Dermis microvascular lymphatic vessel endothelial cell (primary cell): ENCODE measurements around the gene ADAM8. TPM values are rescaled to one million over a fixed set of nuclear protein-coding genes. Genes with fewer than 3 reads are reported as not detected.
A peak's percentile ranks its signal among the peaks of the same experiment; 100 is the strongest.
"Not testable (repeated sequence)": the region's sequence is repeated elsewhere in the genome, so short reads cannot be mapped to it uniquely, and the experiment has no call there.

Experiments used
- DNase-seq, 2 donors: peaks; one replicate each; pipeline versions ENCODE4 v3.0.0 to v3.0.0-alpha.2; 2010; ENCODE audit warnings: low read depth in 2 of 2
- total RNA-seq: library from RNA; depleted of rRNA; stranded (reverse); fragments of >200 nt; gene quantifications from 2 replicates; pipeline ENCODE4 v1.2.1, GENCODE V29; 2014

ADAM8 gene
- total RNA-seq: 0.13 TPM in 2 replicates

GRCh38 chr10:133276435-133277201, at the start of gene ADAM8:
Gene ADAM8, minus strand, starts transcription at chr10:133276868. Its CDS starts 51 bp downstream, at chr10:133276817.
- peak in 1 of 2 donors; percentile 11 for DNase-seq

GRCh38 chr10:133326223-133326551, 49.5 kb upstream of the ADAM8 start:
- DNase-seq: no peak

GRCh38 chr10:133325440-133326222, 49.0 kb upstream of the ADAM8 start:
- DNase-seq: no peak

GRCh38 chr10:133324857-133325260, 48.2 kb upstream of the ADAM8 start:
- no peak for DNase-seq

- DNase-seq: peak in 1 of 2 donors; percentile 57
These were observed 47.6 kb upstream of the ADAM8 start for GRCh38 chr10:133324198-133324792.

- not testable (repeated sequence) for DNase-seq
These were observed 45.5 kb upstream of the ADAM8 start for GRCh38 chr10:133322064-133322709.

- DNase-seq: not testable (repeated sequence)
These were observed 44.3 kb upstream of the ADAM8 start for GRCh38 chr10:133320852-133321422.

GRCh38 chr10:133318494-133319127, 41.9 kb upstream of the ADAM8 start:
- DNase-seq: peak in 1 of 2 donors; percentile 62

GRCh38 chr10:133316732-133317131, 40.1 kb upstream of the ADAM8 start:
- no peak for DNase-seq

GRCh38 chr10:133316266-133316665, 39.6 kb upstream of the ADAM8 start:
- no peak for DNase-seq

- no peak for DNase-seq
These were observed 39.2 kb upstream of the ADAM8 start for GRCh38 chr10:133315847-133316246.

- no peak for DNase-seq
These were observed 38.2 kb upstream of the ADAM8 start for GRCh38 chr10:133314911-133315310.

GRCh38 chr10:133313192-133313591, 36.5 kb upstream of the ADAM8 start:
- no peak for DNase-seq

GRCh38 chr10:133312769-133313145, 36.1 kb upstream of the ADAM8 start:
- no peak for DNase-seq

- no peak for DNase-seq
These were observed 35.5 kb upstream of the ADAM8 start for GRCh38 chr10:133312016-133312768.

- DNase-seq: no peak
These were observed 34.9 kb upstream of the ADAM8 start for GRCh38 chr10:133311570-133311969.

GRCh38 chr10:133310789-133311188, 34.1 kb upstream of the ADAM8 start:
- DNase-seq: no peak

GRCh38 chr10:133310399-133310755, 33.7 kb upstream of the ADAM8 start:
- no peak for DNase-seq

GRCh38 chr10:133309720-133310398, 33.2 kb upstream of the ADAM8 start:
- no peak for DNase-seq
